Measurements from ENCODE around the gene WNT3A. TPM values are rescaled to one million over a fixed set of nuclear protein-coding genes. Genes with fewer than 3 reads are reported as not detected.

The WNT3A gene, protein sequence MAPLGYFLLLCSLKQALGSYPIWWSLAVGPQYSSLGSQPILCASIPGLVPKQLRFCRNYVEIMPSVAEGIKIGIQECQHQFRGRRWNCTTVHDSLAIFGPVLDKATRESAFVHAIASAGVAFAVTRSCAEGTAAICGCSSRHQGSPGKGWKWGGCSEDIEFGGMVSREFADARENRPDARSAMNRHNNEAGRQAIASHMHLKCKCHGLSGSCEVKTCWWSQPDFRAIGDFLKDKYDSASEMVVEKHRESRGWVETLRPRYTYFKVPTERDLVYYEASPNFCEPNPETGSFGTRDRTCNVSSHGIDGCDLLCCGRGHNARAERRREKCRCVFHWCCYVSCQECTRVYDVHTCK
- total RNA-seq, result not detected

DNA sequence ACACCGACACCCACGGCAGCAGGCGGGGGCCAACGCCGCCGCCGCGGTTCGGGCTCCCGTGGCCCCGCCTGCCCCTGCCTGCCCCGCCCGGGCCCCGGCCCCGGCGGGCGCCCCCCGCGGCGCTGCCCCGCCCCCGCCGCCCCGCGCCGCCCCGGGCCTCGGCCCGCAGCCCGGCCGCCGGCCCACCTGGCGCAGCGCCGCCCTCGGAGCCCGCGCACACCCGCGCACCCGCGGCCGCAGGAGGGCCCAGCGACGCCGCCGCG lies at the start of gene WNT3A:
Gene WNT3A, plus strand, starts transcription at position 213 of the 263 bp plus-strand sequence. CDS start 131 bp downstream, outside the sequence.

DNA sequence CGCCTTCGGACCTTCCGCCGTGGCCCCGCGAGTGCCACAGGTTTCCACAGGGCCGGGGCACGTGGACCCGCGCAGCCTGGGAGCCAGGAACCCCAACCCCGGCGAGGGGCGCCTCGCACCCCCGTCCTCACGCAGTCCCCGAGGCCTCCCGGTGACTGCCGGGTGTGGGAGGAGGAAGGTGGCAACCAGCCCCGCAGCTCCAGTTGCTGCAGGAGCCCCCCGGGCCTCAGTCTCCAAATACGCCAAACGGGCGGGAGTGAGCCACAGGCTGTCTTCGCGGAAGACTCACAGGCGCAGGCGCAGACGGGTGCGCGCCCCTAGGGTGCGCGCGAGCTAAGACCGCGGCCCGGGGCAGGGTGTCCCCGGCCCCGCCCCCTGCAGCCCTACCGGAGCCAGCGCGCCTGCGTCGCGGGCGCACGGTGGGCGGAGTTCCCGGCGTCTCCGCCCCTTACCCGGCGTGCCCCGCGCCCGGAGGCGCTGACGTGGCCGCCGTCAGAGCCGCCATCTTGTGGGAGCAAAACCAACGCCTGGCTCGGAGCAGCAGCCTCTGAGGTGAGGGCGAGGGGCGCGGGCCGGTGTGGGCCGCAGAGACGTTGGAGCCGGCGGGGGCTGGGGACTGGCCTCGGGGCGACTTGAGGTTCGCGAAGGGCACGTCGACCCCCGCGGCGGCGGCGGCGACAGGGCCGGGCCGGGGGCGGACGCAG lies 75.6 kb downstream of the WNT3A start, which contains the start of gene ARF1:
Gene ARF1, plus strand, starts transcription at position 495 of the 704 bp plus-strand sequence. CDS start 14,407 bp downstream, outside the sequence.

DNA sequence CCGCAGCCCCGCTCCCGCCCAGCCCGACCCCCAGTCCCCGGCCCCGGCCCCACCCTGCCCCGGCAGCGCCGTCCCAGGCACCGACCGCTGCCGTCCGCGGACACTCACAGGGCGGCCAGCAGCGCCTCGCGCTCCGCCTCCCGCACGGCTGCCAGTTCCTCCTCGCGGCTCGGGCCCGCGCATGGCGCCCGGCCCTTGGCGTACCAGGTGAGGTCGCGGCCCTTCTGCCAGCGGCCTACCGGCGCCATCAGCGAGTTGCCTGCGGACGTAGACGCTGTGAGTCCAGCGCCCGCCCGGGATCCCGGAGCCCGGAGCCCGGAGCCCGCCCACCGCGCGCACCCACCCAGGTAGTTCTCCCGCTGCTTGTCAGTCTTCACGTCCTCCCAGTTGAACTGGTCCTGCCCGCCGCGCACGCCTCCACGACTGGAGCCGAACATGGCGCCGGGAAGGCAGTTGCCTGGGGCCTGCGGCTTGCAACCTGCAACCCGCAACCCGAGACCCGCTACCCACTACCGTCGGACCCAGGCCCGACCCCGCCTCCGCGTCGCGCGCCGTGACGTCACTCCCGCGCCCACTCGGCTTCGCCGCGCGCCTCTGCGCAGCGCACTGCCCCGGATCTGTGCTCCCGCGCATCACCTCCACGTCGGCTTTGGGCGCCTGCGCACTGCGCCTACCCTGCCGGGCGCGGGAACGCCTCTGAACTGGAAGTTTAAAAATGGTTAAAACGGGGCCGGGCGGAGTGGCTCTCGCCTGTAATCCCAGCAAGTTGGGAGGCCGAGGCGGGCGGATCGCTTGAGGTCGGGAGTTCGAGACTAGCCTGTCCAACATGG lies 96.2 kb downstream of the WNT3A start, which contains the start of gene C1orf35:
Gene C1orf35, minus strand, starts transcription at position 535 of the 830 bp plus-strand sequence. Its CDS starts 98 bp downstream, at position 437.

DNA sequence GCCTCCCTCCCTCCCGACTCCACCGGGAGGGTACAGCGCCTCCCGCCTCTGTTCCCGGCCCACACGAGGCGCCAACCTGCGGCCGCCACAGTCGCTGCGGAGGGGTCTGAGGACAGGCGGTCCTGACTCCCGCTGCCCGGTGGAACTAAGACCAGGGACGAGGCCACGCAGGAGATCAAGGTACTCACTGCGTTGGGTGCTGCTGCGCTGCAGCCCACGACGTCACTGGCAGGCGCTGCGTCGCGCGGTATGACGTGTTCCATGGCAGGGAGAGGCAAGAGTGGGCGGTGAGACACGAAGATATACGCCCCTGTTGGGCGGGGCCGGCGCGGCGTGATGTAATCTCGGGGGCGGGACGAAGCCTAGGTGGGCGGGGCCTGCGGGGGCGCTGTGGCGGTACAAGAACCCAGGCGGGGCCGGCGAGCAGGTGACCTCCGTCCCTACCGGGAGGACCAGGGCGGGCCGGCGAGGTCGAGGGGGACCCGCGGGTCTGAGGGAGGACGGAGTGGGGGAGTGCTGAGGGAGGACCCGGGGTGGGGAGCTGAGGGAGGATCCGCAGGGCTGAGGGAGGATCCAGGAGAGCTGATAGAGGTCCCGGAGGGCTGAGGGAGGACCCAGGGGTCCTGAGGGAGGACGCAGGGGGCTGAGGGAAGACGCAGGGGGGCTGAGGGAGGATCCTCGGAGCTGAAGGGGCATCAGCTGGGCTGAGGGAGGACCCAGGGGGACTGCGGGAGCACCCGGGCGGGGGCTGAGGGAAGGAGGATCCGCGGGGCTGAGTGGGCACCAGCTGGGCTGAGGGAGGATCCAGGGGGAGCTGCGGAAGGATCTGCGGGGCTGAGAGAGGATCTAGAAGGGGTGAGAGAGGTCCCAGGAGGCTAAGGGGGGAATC lies 102.5 kb downstream of the WNT3A start, which contains the start of gene MRPL55:
Gene MRPL55, minus strand, starts transcription at position 227 of the 889 bp plus-strand sequence. CDS start 1,039 bp downstream, outside the sequence.

Small RNAs within 50 kb of the gene (microRNA-seq; reads per million reads assigned to microRNA genes)
- gene MIR3620 (ENCODE audit: borderline microRNAs expressed, borderline replicate concordance), result 1.0 reads per million

Other genes starting within 250 kb of the WNT3A start
- not detected for gene PRSS38, start 191.3 kb upstream of the WNT3A start, total RNA-seq
- gene WNT9A, start 59.1 kb upstream of the WNT3A start, total RNA-seq, result under 1 TPM; 0.12 to 0.33 TPM
- 100 to 1,000 TPM; 267 to 286 TPM for gene ARF1, start 75.7 kb downstream of the WNT3A start, total RNA-seq
- gene C1orf35, start 96.3 kb downstream of the WNT3A start, total RNA-seq, result 10 to 100 TPM; 17.9 to 18.3 TPM
- 10 to 100 TPM; 37.3 to 37.9 TPM for gene MRPL55, start 102.3 kb downstream of the WNT3A start, total RNA-seq
- 100 to 1,000 TPM; 246 to 264 TPM for gene GUK1, start 133.3 kb downstream of the WNT3A start, total RNA-seq
- under 1 TPM; 0.63 to 0.72 TPM for gene GJC2, start 142.9 kb downstream of the WNT3A start, total RNA-seq
- gene IBA57, start 158.8 kb downstream of the WNT3A start, total RNA-seq, result 1 to 10 TPM; 8.6 to 8.7 TPM
- gene OBSCN, start 201.0 kb downstream of the WNT3A start, total RNA-seq, result 10 to 100 TPM; 31.6 to 33.5 TPM